Aorta (tissue), 5 donors: ENCODE measurements around the gene NDEL1. TPM values are rescaled to one million over a fixed set of nuclear protein-coding genes. Genes with fewer than 3 reads are reported as not detected.

ENCODE experiments used
- ATAC-seq: fragments of 200-7000 bp; cut with Tn5 transposase; one replicate; pipeline ENCODE4 v1.9.1; 2022; ENCODE audit warnings: moderate library complexity; ENCODE audit not compliant: low FRiP score
- DNase-seq, 2 donors: peaks; one replicate each; pipeline ENCODE4 v3.0.0-alpha.2; 2020
- H3K27ac ChIP-seq, 2 donors: one replicate each; pipeline ENCODE4 v1.5.1; 2013; ENCODE audit warnings: low read length in 2 of 2, mild to moderate bottlenecking in 2 of 2, moderate library complexity in 2 of 2, control low read depth in 1 of 2, inconsistent platforms in 1 of 2, low read depth in 1 of 2
- H3K27me3 ChIP-seq, 2 donors: one replicate each; pipeline ENCODE4 v1.6.1; 2013; ENCODE audit warnings: control low read depth in 1 of 2, low read length in 1 of 2, mild to moderate bottlenecking in 1 of 2, moderate library complexity in 1 of 2; ENCODE audit not compliant: insufficient read depth in 2 of 2, control insufficient read depth in 1 of 2
- H3K36me3 ChIP-seq, 2 donors: one replicate each; pipeline ENCODE4 v1.6.1; 2013; ENCODE audit warnings: control low read depth in 1 of 2, low read length in 1 of 2, mild to moderate bottlenecking in 1 of 2; ENCODE audit not compliant: insufficient read depth in 2 of 2, control insufficient read depth in 1 of 2
- H3K4me1 ChIP-seq, 2 donors: one replicate each; pipeline ENCODE4 v1.6.1; 2013; ENCODE audit warnings: low read length in 2 of 2, control low read depth in 1 of 2, mild to moderate bottlenecking in 1 of 2, moderate library complexity in 1 of 2; ENCODE audit not compliant: insufficient read depth in 2 of 2, control insufficient read depth in 1 of 2
- H3K4me3 ChIP-seq, 2 donors: one replicate each; pipeline ENCODE4 v1.5.1; 2013; ENCODE audit warnings: low read length in 2 of 2, control low read depth in 1 of 2, mild to moderate bottlenecking in 1 of 2
- H3K9me3 ChIP-seq: one replicate; pipeline ENCODE4 v1.6.1; 2013; ENCODE audit warnings: mild to moderate bottlenecking, low read length; ENCODE audit not compliant: control insufficient read depth
- WGBS, 2 donors: extraction: QIAGEN DNeasy Blood & Tissue Kit; methylation state at CpG; one replicate each; pipeline ENCODE4 v1.1.7; 2013; 5-methylcytosine and 5-hydroxymethylcytosine counted together
- intact Hi-C, 2 donors: fragments of 100-400 bp; cut with DNase I; formaldehyde crosslinking; loops; one replicate each; pipeline versions ENCODE4 v1.14.2 to v1.15.0; 2022
- polyA plus RNA-seq, 2 donors: library from polyadenylated mRNA; stranded (reverse); fragments of 200-250 nt; gene quantifications; one replicate each; pipeline ENCODE4 v1.2.3, GENCODE V29; 2013
- total RNA-seq, 2 donors: library from RNA; stranded (reverse); fragmentation: NEBNext Ultra II Directional; extraction: Animal tissue kit (Norgen Biotek cat#: 25700); gene quantifications; one replicate each; pipeline ENCODE4 v1.2.1, GENCODE V29; 2021
- donor health status: healthy with polysubstance abuse.
- donor health status: Bipolar disorder and iron deficiency.
- donor health status: DM: no; HTN: no; CAD: no.
- donor health status: DM: no; HTN: no; CAD: no.
- donor health status: DM: yes; HTN: yes; CAD: no.

NDEL1 gene
- total and polyA plus RNA-seq, 4 donors: 52.3 to 135 (median 94.6) TPM

DNA sequence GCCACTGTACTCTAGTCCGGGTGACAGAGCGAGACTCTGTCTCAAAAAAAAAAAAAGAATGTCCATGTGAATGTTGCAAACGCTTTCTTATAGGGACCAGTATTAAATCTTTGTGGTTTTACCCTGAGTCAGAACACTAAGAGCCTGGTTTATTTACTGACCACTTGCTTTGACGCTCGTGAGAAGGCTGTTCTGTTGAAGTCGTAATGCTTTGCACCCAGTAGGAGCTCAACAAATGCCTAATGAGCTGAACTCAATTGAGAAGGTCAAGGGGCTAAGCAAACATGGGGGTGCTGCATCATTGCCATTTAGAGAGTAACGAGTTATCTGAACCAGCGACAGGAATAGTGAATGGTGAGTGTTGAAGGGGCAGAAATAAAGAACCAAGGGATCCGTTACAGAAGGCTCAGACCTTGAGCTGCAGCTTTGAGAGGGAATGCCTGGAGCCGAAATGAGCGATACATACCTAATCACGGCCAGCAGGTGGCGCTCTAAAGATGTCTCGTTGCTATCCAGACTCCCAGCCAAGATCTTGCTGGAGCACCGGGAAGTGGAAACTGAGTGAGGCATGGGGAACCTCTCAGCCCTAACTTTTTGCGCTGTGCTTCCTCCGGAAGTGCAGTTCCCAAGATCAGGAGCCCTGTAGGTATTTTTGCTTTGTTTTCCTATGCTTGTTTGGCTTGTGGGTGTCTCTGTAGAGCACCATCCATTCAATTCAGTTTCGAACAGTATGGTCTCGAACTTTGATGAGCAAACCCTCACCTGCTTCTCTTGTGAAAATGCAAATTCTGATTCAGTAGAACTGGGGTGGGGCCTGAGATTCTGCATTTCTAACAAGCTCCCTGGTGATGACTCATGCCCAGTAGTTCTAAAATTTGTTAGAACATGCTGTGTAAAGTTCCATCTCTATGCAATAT lies 25.5 kb upstream of the NDEL1 start:
- Histone ChIP-seq H3K9me3 (no peaks in the 10 kb centered on the region), H3K4me1 (no peaks in the 10 kb centered on the region), H3K27ac (no peak overlapping the region), H3K36me3 (no peaks in the 10 kb centered on the region), H3K27me3 (no peaks in the 10 kb centered on the region), H3K4me3 (no peak overlapping the region)
- peak; percentile 94 for ATAC-seq
- intact Hi-C loops: loop anchor here (2.0 to 10.0 kb wide), 4 partner anchors 377 to 485 kb away; no protein-coding TSS in a partner anchor
- 23 to 25% methylated on average over 19 of the region's 19 CpGs for WGBS, 2 donors
- peak; percentile 93 to 97 for DNase-seq

DNA sequence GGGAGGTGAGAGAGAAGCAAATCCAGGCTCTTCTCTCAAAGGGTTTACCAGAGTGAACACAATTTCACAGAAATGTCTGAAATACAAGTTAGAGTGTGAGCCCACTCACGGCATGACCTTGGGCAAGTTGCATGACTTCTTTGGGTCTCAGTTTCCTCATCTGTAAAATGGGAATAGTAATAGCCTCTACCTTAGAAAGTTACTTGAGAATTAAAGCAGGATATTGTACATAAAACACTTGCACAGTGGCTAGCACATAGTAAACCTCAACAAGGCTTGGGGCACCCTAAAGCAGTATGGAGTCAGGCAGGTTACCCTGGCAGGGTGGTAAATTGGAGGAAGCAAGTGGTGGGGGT lies 24.8 kb upstream of the NDEL1 start:
- Histone ChIP-seq H3K4me3 (no peak overlapping the region), H3K27ac (no peak overlapping the region), H3K4me1 (no peaks in the 10 kb centered on the region), H3K9me3 (no peaks in the 10 kb centered on the region), H3K27me3 (no peaks in the 10 kb centered on the region), H3K36me3 (no peaks in the 10 kb centered on the region)
- DNase-seq (no peak), ATAC-seq (no peak)
- intact Hi-C loops: loop anchor here (2.0 to 10.0 kb wide), 3 partner anchors 376 to 484 kb away; no protein-coding TSS in a partner anchor
- whole genome bisulfite sequencing, 2 donors: 83 to 88% methylated on average over 1 of the region's 1 CpG

DNA sequence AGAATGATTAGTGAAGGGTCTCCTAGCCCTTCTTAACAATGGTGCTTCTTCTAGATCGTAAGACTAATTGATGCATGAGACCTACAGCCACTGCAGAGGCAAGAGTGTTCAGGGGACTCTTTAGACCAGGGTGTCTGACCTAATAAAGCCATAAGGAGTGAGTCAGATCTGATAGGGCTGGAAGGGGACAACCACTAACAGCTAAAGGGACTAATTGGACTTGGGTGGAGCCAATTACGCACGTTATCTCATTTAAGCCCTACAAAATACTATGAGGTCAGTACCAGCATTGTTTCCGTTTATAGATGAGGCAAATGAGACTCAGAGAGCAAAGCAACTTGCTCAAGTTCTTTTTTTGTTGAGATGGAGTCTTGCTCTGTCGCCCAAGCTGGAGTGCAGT lies 23.6 kb upstream of the NDEL1 start:
- WGBS, 2 donors: 79 to 82% methylated on average over 5 of the region's 5 CpGs
- Histone ChIP-seq H3K36me3 (no peaks in the 10 kb centered on the region), H3K27me3 (no peaks in the 10 kb centered on the region), H3K27ac (no peak overlapping the region), H3K4me1 (no peaks in the 10 kb centered on the region), H3K9me3 (no peaks in the 10 kb centered on the region), H3K4me3 (no peak overlapping the region)
- ATAC-seq (no peak), DNase-seq (no peak)
- intact Hi-C loops: loop anchor here (5.0 to 10.0 kb wide), 2 partner anchors 375 to 483 kb away; no protein-coding TSS in a partner anchor

DNA sequence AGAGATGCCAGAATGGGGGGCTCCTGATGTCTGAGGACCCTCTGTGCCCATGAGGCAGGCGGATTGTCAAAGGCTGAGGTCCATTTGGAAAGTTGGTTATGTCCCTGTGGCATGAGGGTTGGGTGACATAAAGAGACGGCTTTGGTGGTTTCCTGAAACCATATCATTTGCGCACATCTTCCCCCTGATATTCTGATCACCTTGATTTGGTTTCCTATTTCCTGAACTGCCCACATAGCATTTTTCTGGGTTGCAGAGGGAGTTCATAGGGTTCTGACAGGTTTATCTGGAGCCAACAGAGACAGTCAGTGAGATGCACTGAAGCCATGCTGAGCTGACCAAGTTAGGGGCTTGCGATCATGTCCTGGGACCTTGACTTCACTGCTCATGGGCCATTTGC lies 22.4 kb upstream of the NDEL1 start:
- H3K4me1 ChIP-seq: no peaks in the 10 kb centered on the region
- H3K4me3 ChIP-seq: no peak overlapping the region
- H3K9me3 ChIP-seq: no peaks in the 10 kb centered on the region
- no peaks in the 10 kb centered on the region for H3K27me3 ChIP-seq
- H3K27ac ChIP-seq: no peak overlapping the region
- ATAC-seq (no peak), DNase-seq (no peak)
- WGBS, 2 donors: 87 to 96% methylated on average over 4 of the region's 4 CpGs
- intact Hi-C loops: loop anchor here (5.0 to 10.0 kb wide), 2 partner anchors 374 to 481 kb away; no protein-coding TSS in a partner anchor
- H3K36me3 ChIP-seq: no peaks in the 10 kb centered on the region

DNA sequence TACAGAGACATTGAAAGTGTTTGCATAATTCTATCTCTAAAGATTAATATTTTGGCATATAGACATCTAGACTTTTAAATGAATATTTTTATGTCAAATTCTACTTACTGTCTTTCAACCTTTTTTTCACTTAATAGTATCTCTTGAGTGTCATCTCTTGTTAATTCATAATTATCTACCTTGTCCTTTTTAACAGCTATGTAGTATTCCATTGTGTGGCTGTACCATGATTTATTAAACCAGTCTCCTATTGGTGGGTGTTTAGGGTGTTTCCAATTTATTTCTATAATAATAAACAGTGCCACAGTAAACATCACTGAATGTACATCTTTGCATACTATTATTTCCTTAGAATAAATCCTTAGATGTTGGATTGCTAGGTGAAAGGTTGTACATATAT lies 21.7 kb upstream of the NDEL1 start:
- H3K27ac ChIP-seq: no peak overlapping the region
- intact Hi-C loops: loop anchor here (5.0 to 10.0 kb wide), 2 partner anchors 373 to 481 kb away; no protein-coding TSS in a partner anchor
- ATAC-seq: no peak
- no peaks in the 10 kb centered on the region for H3K36me3 ChIP-seq
- no peak overlapping the region for H3K4me3 ChIP-seq
- DNase-seq: no peak
- H3K4me1 ChIP-seq: no peaks in the 10 kb centered on the region
- no peaks in the 10 kb centered on the region for H3K9me3 ChIP-seq
- no peaks in the 10 kb centered on the region for H3K27me3 ChIP-seq

DNA sequence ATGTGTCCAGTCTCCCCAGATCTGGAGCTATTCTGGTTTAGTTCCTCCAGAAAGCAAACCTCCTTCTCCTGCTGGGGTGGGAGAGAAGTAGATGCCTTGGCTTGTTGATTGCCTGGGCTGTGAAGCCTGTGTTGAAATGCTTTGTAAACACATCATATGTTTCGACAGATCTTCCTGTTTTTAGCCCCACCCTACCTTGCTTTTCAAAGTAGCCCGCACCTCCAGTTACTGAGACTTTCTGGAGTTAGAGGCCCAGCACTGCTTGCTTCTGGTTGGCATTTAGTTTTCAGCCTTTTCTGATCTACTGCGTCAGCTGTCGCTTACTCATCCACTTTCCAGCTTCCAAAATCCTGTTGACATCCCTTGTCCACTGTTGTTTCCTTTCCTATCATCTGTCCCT lies 17.9 kb upstream of the NDEL1 start:
- intact Hi-C loops: loop anchor here in 1 of 2 donors (10.0 kb wide), 1 partner anchor 477 kb away; no protein-coding TSS in a partner anchor
- no peak for ATAC-seq
- H3K4me1 ChIP-seq: no peaks in the 10 kb centered on the region
- H3K4me3 ChIP-seq: no peak overlapping the region
- H3K36me3 ChIP-seq: no peaks in the 10 kb centered on the region
- no peaks in the 10 kb centered on the region for H3K27me3 ChIP-seq
- no peak for DNase-seq
- H3K9me3 ChIP-seq: no peaks in the 10 kb centered on the region
- 93 to 94% methylated on average over 4 of the region's 4 CpGs for WGBS, 2 donors
- no peak overlapping the region for H3K27ac ChIP-seq

DNA sequence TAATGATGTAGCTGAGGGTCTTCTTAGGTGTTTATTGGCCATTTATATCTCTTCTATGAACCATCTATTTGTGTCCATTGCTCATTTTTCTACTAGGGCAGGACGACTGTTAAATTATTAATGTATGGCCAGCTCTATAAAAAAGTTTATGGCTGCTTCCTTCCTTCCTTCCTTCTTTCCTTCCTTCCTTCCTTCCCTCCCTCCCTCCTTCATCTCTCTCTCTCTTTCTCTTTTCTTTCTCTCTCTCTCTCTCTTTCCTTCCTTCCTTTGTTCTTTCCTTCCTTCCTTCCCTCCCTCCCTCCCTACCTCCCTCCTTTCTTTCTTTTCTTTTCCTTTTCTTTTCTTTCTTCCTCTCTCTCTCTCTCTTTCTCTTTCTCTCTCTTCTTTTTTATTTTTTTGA lies 17.2 kb upstream of the NDEL1 start:
- no peak overlapping the region for H3K4me3 ChIP-seq
- DNase-seq: no peak
- H3K27me3 ChIP-seq: no peaks in the 10 kb centered on the region
- intact Hi-C loops: loop anchor here in 1 of 2 donors (10.0 kb wide), 1 partner anchor 476 kb away; no protein-coding TSS in a partner anchor
- 75 to 90% methylated on average over 1 of the region's 1 CpG for WGBS, 2 donors
- no peak overlapping the region for H3K27ac ChIP-seq
- no peaks in the 10 kb centered on the region for H3K9me3 ChIP-seq
- H3K36me3 ChIP-seq: no peaks in the 10 kb centered on the region
- ATAC-seq: no peak
- H3K4me1 ChIP-seq: no peaks in the 10 kb centered on the region

DNA sequence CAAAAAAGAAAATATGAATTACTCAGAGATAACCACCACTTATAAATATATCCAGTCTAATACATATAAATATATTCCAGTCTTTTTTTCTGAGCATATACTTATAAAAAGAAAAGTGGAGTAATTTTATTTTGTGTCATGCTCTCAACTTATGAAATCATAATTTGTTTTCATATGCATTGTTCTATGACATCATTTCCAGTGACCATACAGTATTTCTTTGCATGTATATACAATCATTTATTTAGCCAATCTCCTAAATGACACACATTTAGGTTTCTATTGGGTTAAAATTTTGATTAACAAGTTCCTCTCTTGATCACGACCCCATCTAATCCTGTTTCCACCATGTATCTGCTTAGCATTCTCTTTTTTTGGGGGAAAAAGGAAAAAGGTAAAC lies 16.4 kb upstream of the NDEL1 start:
- no peak overlapping the region for H3K4me3 ChIP-seq
- intact Hi-C loops: loop anchor here in 1 of 2 donors (10.0 kb wide), 1 partner anchor 475 kb away; no protein-coding TSS in a partner anchor
- no peak for ATAC-seq

More for the DNA sequence above, 16.4 kb upstream of the NDEL1 start:
- 78 to 85% methylated on average over 1 of the region's 1 CpG for WGBS, 2 donors
- H3K9me3 ChIP-seq: no peaks in the 10 kb centered on the region
- no peak overlapping the region for H3K27ac ChIP-seq
- H3K4me1 ChIP-seq: no peaks in the 10 kb centered on the region
- no peaks in the 10 kb centered on the region for H3K36me3 ChIP-seq
- no peak for DNase-seq
- H3K27me3 ChIP-seq: no peaks in the 10 kb centered on the region
